Hepatocyte (in vitro differentiated cells): ENCODE measurements around the gene GRIK1. TPM values are rescaled to one million over a fixed set of nuclear protein-coding genes. Genes with fewer than 3 reads are reported as not detected.

Source experiments
- DNase-seq: peaks from one replicate; pipeline ENCODE4 v3.0.0-alpha.2; 2016; ENCODE audit warnings: low spot score
- H2AFZ ChIP-seq: fragments of 200-600 bp; sonication (generic); 2 replicates; pipeline ENCODE4 v1.6.0; 2016; ENCODE audit warnings: antibody characterized with exemption, mild to moderate bottlenecking
- H3K27ac ChIP-seq: fragments of 200-600 bp; sonication (generic); 2 replicates; pipeline ENCODE4 v1.5.1; 2016; ENCODE audit warnings: mild to moderate bottlenecking
- H3K27me3 ChIP-seq: fragments of 200-600 bp; sonication (generic); 2 replicates; pipeline ENCODE4 v1.6.1; 2016
- H3K36me3 ChIP-seq: fragments of 200-600 bp; sonication (generic); replicated peaks from 2 replicates; pipeline ENCODE4 v1.5.1; 2016; ENCODE audit warnings: low read depth; ENCODE audit not compliant: insufficient read depth
- H3K4me1 ChIP-seq: fragments of 200-600 bp; sonication (generic); 2 replicates; pipeline ENCODE4 v1.5.1; 2016; ENCODE audit warnings: mild to moderate bottlenecking, moderate library complexity; ENCODE audit not compliant: insufficient read depth
- H3K4me2 ChIP-seq: fragments of 200-600 bp; sonication (generic); 2 replicates; pipeline ENCODE4 v1.6.0; 2016
- H3K4me3 ChIP-seq: fragments of 200-600 bp; sonication (generic); 2 replicates; pipeline ENCODE4 v1.5.1; 2016; ENCODE audit warnings: mild to moderate bottlenecking
- H3K79me2 ChIP-seq: fragments of 200-600 bp; sonication (generic); 2 replicates; pipeline ENCODE4 v1.6.0; 2017; ENCODE audit warnings: mild to moderate bottlenecking
- H3K9me2 ChIP-seq: fragments of 200-600 bp; sonication (generic); replicated peaks from 2 replicates; pipeline ENCODE4 v1.6.0; 2017; ENCODE audit warnings: mild to moderate bottlenecking; ENCODE audit not compliant: insufficient read depth
- H3K9me3 ChIP-seq: fragments of 200-600 bp; sonication (generic); 2 replicates; pipeline ENCODE4 v1.5.1; 2016; ENCODE audit warnings: low read depth, mild to moderate bottlenecking
- H4K20me1 ChIP-seq: fragments of 200-600 bp; sonication (generic); 2 replicates; pipeline ENCODE4 v1.6.0; 2016; ENCODE audit warnings: mild to moderate bottlenecking; ENCODE audit not compliant: insufficient read depth, poor library complexity, severe bottlenecking
- CTCF ChIP-seq: fragments of 200-600 bp; sonication (generic); IDR thresholded peaks from 2 replicates; pipeline ENCODE4 v1.5.1; 2016; ENCODE audit warnings: antibody characterized with exemption, mild to moderate bottlenecking; ENCODE audit not compliant: poor library complexity
- EZH2 ChIP-seq: fragments of 200-600 bp; sonication (generic); IDR thresholded peaks from 2 replicates; pipeline ENCODE4 v1.6.1; 2016; ENCODE audit warnings: antibody characterized with exemption, mild to moderate bottlenecking, borderline replicate concordance
- EZH2phosphoT487 ChIP-seq: fragments of 200-600 bp; sonication (generic); IDR thresholded peaks from one replicate; pipeline ENCODE4 v1.6.1; 2018; ENCODE audit warnings: antibody characterized with exemption, mild to moderate bottlenecking, low read depth, moderate library complexity; ENCODE audit not compliant: unreplicated experiment, severe bottlenecking
- WGBS: methylation state at CpG from one replicate; pipeline ENCODE4 v1.1.6; 2016; ENCODE audit warnings: low lambda C conversion rate; ENCODE audit errors: missing lambda C conversion rate; 5-methylcytosine and 5-hydroxymethylcytosine counted together
- polyA plus RNA-seq: library from polyadenylated mRNA; unstranded; fragments of >200 nt; fragmentation: Nextera tagmentation; extraction: Ambion mirVana; gene quantifications from 2 replicates; pipeline ENCODE4 v1.2.1, GENCODE V29; 2016
- total RNA-seq: library from RNA; depleted of rRNA; stranded (reverse); fragments of >200 nt; gene quantifications from 2 replicates; pipeline ENCODE4 v1.2.3, GENCODE V29; 2014

GRIK1 gene
- total and polyA plus RNA-seq, 2 experiments from 2014 or later: 0.77 to 2.3 TPM

- no peaks in the 10 kb centered on the region for H3K4me1 ChIP-seq
- H2AFZ ChIP-seq: no peak overlapping the region
- no peak for DNase-seq
- H3K4me3 ChIP-seq: no peak overlapping the region
- H4K20me1 ChIP-seq: no peaks in the 10 kb centered on the region
- no peak overlapping the region for H3K27ac ChIP-seq
- H3K79me2 ChIP-seq: no peaks in the 10 kb centered on the region
- 53% methylated on average over 3 of the region's 3 CpGs for WGBS
- no peaks in the 10 kb centered on the region for H3K9me3 ChIP-seq
- H3K9me2 ChIP-seq: no peaks in the 10 kb centered on the region
- no peak overlapping the region for H3K4me2 ChIP-seq
- TF ChIP-seq EZH2: no peak
- TF ChIP-seq CTCF: no peak
- no peak for TF ChIP-seq EZH2phosphoT487
- no peaks in the 10 kb centered on the region for H3K27me3 ChIP-seq
- no peaks in the 10 kb centered on the region for H3K36me3 ChIP-seq
Measured at GRCh38 chr21:29800056-29800455, 139.7 kb downstream of the GRIK1 start.

- no peaks in the 10 kb centered on the region for H3K27me3 ChIP-seq
- H3K4me2 ChIP-seq: no peak overlapping the region
- no peak for DNase-seq
- no peaks in the 10 kb centered on the region for H4K20me1 ChIP-seq
- no peaks in the 10 kb centered on the region for H3K36me3 ChIP-seq
- H3K27ac ChIP-seq: no peak overlapping the region
- no peak overlapping the region for H2AFZ ChIP-seq
- no peaks in the 10 kb centered on the region for H3K9me3 ChIP-seq
- H3K4me1 ChIP-seq: no peaks in the 10 kb centered on the region
- no peaks in the 10 kb centered on the region for H3K9me2 ChIP-seq
- H3K79me2 ChIP-seq: no peaks in the 10 kb centered on the region
- H3K4me3 ChIP-seq: no peak overlapping the region
- TF ChIP-seq CTCF (no peak), EZH2 (no peak)
- 58% methylated on average over 3 of the region's 3 CpGs for WGBS
Measured at GRCh38 chr21:29798840-29799239, 141.0 kb downstream of the GRIK1 start.

DNA sequence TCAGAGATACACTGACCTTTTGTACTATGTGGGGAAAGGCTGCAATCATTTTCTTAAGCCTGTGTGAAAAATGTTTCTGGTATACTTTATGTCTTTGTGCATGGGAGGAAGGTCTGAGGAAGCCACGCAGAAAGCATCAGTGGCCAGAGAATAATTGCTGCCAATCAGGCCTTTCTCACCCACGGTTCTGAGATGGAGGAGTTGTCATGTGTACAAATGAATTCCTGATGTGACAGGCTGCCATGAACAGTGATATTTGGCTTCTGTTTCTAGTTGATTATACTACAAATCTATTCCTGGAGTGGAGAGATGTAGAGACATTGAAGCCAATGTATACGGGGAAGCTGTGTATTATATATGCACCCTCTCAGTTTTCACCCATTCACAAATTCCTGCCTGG, 142.6 kb downstream of the GRIK1 start:
- no peak overlapping the region for H3K27ac ChIP-seq
- H3K9me3 ChIP-seq: no peaks in the 10 kb centered on the region
- TF ChIP-seq EZH2phosphoT487: no peak
- TF ChIP-seq CTCF: no peak
- TF ChIP-seq EZH2: no peak
- H3K9me2 ChIP-seq: no peaks in the 10 kb centered on the region
- no peak overlapping the region for H2AFZ ChIP-seq
- H3K4me1 ChIP-seq: no peaks in the 10 kb centered on the region
- no peaks in the 10 kb centered on the region for H4K20me1 ChIP-seq
- no peak overlapping the region for H3K4me3 ChIP-seq
- no peaks in the 10 kb centered on the region for H3K36me3 ChIP-seq
- no peaks in the 10 kb centered on the region for H3K79me2 ChIP-seq
- no peak for DNase-seq
- no peaks in the 10 kb centered on the region for H3K27me3 ChIP-seq
- H3K4me2 ChIP-seq: no peak overlapping the region
- 69% methylated on average over 3 of the region's 3 CpGs for WGBS

DNA sequence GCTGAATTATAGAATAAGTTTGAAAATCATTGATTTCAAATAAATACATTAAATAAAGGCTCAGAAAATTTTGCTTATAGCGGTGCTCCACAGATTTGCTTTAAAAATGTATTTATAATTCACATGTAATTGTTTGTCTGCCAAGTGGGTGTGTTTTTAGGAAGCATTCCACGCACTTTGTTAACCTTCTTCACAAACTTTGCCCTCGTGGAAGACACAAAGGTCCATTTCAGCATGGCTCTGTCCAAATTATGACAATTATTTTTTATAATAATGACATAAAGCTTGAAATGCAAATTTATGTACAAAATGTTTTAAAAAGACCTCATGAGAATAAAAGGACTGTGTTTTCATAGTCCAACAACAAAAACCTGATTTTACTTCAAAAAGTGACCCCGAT, 146.1 kb downstream of the GRIK1 start:
- Histone ChIP-seq H3K27me3 (no peaks in the 10 kb centered on the region), H3K4me1 (no peaks in the 10 kb centered on the region), H3K27ac (no peak overlapping the region), H3K36me3 (no peaks in the 10 kb centered on the region), H3K9me3 (no peaks in the 10 kb centered on the region), H2AFZ (no peak overlapping the region), H3K79me2 (no peaks in the 10 kb centered on the region), H3K4me2 (no peak overlapping the region), H3K4me3 (no peak overlapping the region), H3K9me2 (no peaks in the 10 kb centered on the region), H4K20me1 (no peaks in the 10 kb centered on the region)
- WGBS: 84% methylated on average over 4 of the region's 4 CpGs
- no peak for DNase-seq
- TF ChIP-seq EZH2phosphoT487 (no peak), CTCF (no peak), EZH2 (no peak)
